Panc1 (cell line): ENCODE measurements around the gene CDH13.

Experiments
- POLR2AphosphoS5 ChIP-seq: IDR thresholded peaks from 2 replicates; pipeline ENCODE4 v1.6.1; 2012; ENCODE audit warnings: mild to moderate bottlenecking, low read depth, low read length, moderate library complexity
- SIN3A ChIP-seq: IDR thresholded peaks from 2 replicates; pipeline ENCODE4 v1.6.1; 2012; ENCODE audit warnings: low read depth, mild to moderate bottlenecking, low read length, moderate library complexity, borderline replicate concordance; ENCODE audit not compliant: insufficient read depth
- TCF7L2 ChIP-seq: IDR thresholded peaks from 2 replicates; pipeline ENCODE4 v1.6.1; 2011; ENCODE audit warnings: mild to moderate bottlenecking, low read depth, low read length, inconsistent platforms
- TF ChIP-seq, protein P1 (sequence below): fragments of 450-650 bp; IDR thresholded peaks from 2 replicates; pipeline ENCODE4 v1.5.1; 2017; ENCODE audit warnings: mild to moderate bottlenecking
- TF ChIP-seq, protein P2 (sequence below), 2 experiments: IDR thresholded peaks; 2 replicates each; pipeline ENCODE4 v1.6.1; 2011 to 2012; ENCODE audit warnings: low read depth in 2 of 2, control low read depth in 1 of 2, low read length in 1 of 2, mild to moderate bottlenecking in 1 of 2, moderate library complexity in 1 of 2; ENCODE audit not compliant: insufficient read depth in 1 of 2

DNA sequence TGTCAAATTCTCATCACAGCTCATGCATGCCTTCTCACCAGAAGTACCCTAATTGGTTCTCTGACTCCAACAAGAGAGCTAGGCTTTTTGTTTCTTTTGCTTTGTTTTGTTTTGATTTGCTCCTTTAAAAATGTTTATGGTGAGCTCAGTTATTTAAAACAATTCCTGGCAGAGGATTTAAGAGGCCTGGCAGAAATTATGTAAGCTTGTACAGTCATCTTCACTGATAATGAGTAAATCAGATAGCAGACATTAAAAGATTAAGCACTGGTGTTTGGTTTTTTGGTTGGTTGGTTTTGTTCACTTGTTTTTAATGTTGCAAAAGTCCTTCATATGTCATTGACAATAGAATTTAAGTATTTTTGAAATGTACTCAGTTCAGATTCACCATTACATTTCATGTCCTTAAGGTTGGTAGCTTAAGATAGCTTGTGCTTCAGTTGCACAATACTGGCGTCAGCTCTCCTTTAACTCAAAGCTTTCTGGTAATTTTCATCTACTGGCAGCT, 378.9 kb downstream of the CDH13 start:
- TF ChIP-seq, protein P1, sequence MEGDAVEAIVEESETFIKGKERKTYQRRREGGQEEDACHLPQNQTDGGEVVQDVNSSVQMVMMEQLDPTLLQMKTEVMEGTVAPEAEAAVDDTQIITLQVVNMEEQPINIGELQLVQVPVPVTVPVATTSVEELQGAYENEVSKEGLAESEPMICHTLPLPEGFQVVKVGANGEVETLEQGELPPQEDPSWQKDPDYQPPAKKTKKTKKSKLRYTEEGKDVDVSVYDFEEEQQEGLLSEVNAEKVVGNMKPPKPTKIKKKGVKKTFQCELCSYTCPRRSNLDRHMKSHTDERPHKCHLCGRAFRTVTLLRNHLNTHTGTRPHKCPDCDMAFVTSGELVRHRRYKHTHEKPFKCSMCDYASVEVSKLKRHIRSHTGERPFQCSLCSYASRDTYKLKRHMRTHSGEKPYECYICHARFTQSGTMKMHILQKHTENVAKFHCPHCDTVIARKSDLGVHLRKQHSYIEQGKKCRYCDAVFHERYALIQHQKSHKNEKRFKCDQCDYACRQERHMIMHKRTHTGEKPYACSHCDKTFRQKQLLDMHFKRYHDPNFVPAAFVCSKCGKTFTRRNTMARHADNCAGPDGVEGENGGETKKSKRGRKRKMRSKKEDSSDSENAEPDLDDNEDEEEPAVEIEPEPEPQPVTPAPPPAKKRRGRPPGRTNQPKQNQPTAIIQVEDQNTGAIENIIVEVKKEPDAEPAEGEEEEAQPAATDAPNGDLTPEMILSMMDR, result no peak
- no peak for TF ChIP-seq POLR2AphosphoS5
- no peak for TF ChIP-seq TCF7L2
- no peak for TF ChIP-seq SIN3A
- TF ChIP-seq, protein P2, sequence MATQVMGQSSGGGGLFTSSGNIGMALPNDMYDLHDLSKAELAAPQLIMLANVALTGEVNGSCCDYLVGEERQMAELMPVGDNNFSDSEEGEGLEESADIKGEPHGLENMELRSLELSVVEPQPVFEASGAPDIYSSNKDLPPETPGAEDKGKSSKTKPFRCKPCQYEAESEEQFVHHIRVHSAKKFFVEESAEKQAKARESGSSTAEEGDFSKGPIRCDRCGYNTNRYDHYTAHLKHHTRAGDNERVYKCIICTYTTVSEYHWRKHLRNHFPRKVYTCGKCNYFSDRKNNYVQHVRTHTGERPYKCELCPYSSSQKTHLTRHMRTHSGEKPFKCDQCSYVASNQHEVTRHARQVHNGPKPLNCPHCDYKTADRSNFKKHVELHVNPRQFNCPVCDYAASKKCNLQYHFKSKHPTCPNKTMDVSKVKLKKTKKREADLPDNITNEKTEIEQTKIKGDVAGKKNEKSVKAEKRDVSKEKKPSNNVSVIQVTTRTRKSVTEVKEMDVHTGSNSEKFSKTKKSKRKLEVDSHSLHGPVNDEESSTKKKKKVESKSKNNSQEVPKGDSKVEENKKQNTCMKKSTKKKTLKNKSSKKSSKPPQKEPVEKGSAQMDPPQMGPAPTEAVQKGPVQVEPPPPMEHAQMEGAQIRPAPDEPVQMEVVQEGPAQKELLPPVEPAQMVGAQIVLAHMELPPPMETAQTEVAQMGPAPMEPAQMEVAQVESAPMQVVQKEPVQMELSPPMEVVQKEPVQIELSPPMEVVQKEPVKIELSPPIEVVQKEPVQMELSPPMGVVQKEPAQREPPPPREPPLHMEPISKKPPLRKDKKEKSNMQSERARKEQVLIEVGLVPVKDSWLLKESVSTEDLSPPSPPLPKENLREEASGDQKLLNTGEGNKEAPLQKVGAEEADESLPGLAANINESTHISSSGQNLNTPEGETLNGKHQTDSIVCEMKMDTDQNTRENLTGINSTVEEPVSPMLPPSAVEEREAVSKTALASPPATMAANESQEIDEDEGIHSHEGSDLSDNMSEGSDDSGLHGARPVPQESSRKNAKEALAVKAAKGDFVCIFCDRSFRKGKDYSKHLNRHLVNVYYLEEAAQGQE (IDR thresholded peaks at IDR 0.05; ENCODE audit: insufficient read depth in 1 of 2, low read depth in 2 of 2, low read length in 1 of 2), result no peak
